Esophagus squamous epithelium (tissue), 4 donors: Measurements from ENCODE around the gene PRDM10.

Source experiments
- CTCF ChIP-seq, 6 experiments: fragments of 450-650 bp in 4 of 6; fragments of 200-600 bp in 2 of 6; sonication (generic) in 2 of 6; IDR thresholded peaks; one replicate each; pipeline ENCODE4 v1.5.1; 2016 to 2019; ENCODE audit warnings: antibody characterized with exemption in 6 of 6, mild to moderate bottlenecking in 4 of 6, moderate library complexity in 4 of 6
- POLR2A ChIP-seq, 4 donors: fragments of 450-650 bp; IDR thresholded peaks; one replicate each; pipeline ENCODE4 v1.6.1; 2017; ENCODE audit warnings: antibody characterized with exemption in 4 of 4, mild to moderate bottlenecking in 4 of 4, moderate library complexity in 3 of 4

DNA sequence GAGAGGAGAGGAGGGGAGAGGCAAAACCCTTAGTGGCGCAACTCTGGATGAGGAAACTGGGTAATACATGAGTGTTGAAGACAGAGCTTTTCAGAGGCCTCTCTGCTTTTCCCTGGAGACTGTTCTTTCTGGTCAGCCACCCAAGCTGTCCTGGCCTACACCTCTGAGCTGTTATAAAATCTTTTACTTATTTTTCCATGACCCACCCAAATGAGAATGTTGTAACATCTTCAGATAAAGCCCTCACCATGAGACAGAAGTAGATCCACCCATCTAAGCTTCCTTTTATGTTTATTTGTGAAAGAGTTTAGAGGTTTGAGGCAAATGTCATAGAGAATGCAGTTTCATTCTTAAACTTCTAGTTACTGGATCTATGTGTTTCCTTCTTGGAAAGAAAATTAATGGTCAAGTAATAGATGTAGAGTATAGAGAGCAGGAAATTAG is 46.7 kb upstream of the PRDM10 start:
- no peak for TF ChIP-seq CTCF (IDR thresholded peaks at IDR 0.05)
- no peak for TF ChIP-seq POLR2A (IDR thresholded peaks at IDR 0.05)
